ENCODE results near the gene HOXC4. TPM values are rescaled to one million over a fixed set of nuclear protein-coding genes. Genes with fewer than 3 reads are reported as not detected.

Gene HOXC4
- total and polyA plus RNA-seq, 2 of the 8 experiments (the other 6 are each of a cell fraction or from before 2014, with no cell fraction given) = not detected

DNA sequence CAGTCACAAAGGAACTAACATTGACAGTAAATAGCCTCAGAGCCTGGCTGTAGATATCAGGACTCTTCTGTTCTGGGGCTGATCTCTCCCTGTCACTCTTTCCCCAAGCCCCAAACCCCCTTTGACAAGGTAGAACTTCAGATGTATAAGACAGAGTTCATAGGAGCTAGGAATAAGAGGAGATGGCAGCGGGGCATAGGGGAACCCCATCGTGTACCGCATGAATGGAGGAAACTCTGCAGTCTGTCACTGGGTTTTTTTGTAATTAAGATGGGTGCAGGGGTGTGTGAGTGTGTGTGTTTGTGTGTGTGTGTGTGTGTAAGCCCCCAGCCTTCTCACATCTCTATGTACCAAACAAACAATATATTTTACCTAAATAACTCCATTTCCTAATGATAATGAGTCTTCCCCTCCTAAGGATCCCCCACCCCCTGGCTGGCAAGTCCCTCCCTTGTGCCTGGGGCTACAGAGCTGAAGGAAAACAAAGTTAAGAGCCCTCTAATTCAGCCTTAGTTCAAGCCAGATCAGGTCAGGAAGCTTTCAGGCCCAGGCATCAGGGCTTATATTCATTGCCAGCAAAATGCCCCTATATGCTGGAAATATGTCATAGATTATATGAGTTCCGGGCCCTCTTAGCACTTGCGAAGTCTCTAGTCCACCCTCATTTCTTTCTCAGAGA is 9.1 kb upstream of the HOXC4 start:
- H3K79me2 ChIP-seq (ENCODE audit: control insufficient read depth in 1 of 2, insufficient read depth in 2 of 2, low read length in 2 of 2) = no peaks in the 10 kb centered on the region
- H2BK15ac ChIP-seq (ENCODE audit: low read length) = no peak overlapping the region
- no peak overlapping the region for H3K14ac ChIP-seq (ENCODE audit: insufficient read length)
- H2AK5ac ChIP-seq (ENCODE audit: low read depth, low read length) = no peak overlapping the region
- no peak overlapping the region for H4K91ac ChIP-seq (replicated peaks; ENCODE audit: insufficient read length, low read length)
- no peak overlapping the region for H3K56ac ChIP-seq (replicated peaks; ENCODE audit: insufficient read length, low read depth, low read length)
- H3K23ac ChIP-seq (ENCODE audit: insufficient read length) = no peak overlapping the region
- H3K36me3 ChIP-seq (ENCODE audit: control insufficient read depth in 2 of 4, insufficient read depth in 4 of 4, low read length in 3 of 4) = peaks cover 0 to 9% (median 0%) of the 10 kb centered on the region in 4 experiments; a peak in 1 of 8 replicates
- no peak overlapping the region for H2BK5ac ChIP-seq (ENCODE audit: low read depth, low read length)
- ChIA-PET POLR2A (ENCODE audit: partially characterized antibody) (no interaction called here), CTCF (ENCODE audit: partially characterized antibody) (interaction anchor here (0.7 to 20.0 kb wide), 6 partner anchors 9 to 163 kb away, joined by 3 to 339 read pairs (median 5); partner anchors contain the start of gene SMUG1)
- no peak overlapping the region for H3K9ac ChIP-seq (replicated peaks in 1 of 4; ENCODE audit: extremely low read depth in 1 of 4, low read depth in 3 of 4, low read length in 3 of 4)
- H4K8ac ChIP-seq (ENCODE audit: extremely low read depth, insufficient read depth, low read length) = no peak overlapping the region
- H3K9me3 ChIP-seq (ENCODE audit: insufficient read depth in 2 of 2, low read depth in 1 of 2, low read length in 1 of 2) = no peaks in the 10 kb centered on the region; a peak in 2 of 4 replicates
- no peak overlapping the region for H3K18ac ChIP-seq (ENCODE audit: extremely low read depth, low read length)
- peaks cover 0 to 4% (median 3%) of the 10 kb centered on the region in 4 experiments; a peak in 5 of 7 replicates for H3K4me1 ChIP-seq (replicated peaks in 1 of 4; ENCODE audit: control insufficient read depth in 3 of 4, insufficient read depth in 4 of 4, low read length in 3 of 4)
- H2AFZ ChIP-seq (ENCODE audit: low read length) = no peak overlapping the region
- H3K23me2 ChIP-seq (ENCODE audit: low read depth, low read length) = no peaks in the 10 kb centered on the region; the same call in 1 of the 2 replicates
- DNase-seq (ENCODE audit: low read depth in 1 of 2, low spot score in 2 of 2) = no peak
- H3K27ac ChIP-seq (ENCODE audit: low read depth, low read length) = no peak overlapping the region
- H3K4me2 ChIP-seq (ENCODE audit: insufficient read depth in 1 of 2, low read depth in 2 of 2, low read length in 2 of 2) = no peak overlapping the region
- no peak overlapping the region for H2BK12ac ChIP-seq (ENCODE audit: low read depth, low read length)
- H2BK120ac ChIP-seq (replicated peaks; ENCODE audit: low read depth, low read length) = no peak overlapping the region
- FAIRE-seq = no peak
- 49% methylated on average over 5 of the region's 5 CpGs; no CpG with 5 or more reads in 1 of the 2 experiments for WGBS, 2 experiments (ENCODE audit: extremely low coverage in 1 of 2, insufficient coverage in 1 of 2, insufficient read length in 1 of 2, insufficient replicate concordance in 2 of 2, low coverage in 1 of 2, low lambda C conversion rate in 2 of 2, missing lambda C conversion rate in 1 of 2)
- H3K4me3 ChIP-seq (ENCODE audit: extremely low read depth in 1 of 4, insufficient read depth in 2 of 4, low read depth in 3 of 4, low read length in 4 of 4) = no peak overlapping the region
- H4K5ac ChIP-seq (ENCODE audit: insufficient read length, low read depth, low read length) = no peak overlapping the region
- peaks cover 95 to 100% (median 99%) of the 10 kb centered on the region in 4 experiments for H3K27me3 ChIP-seq (replicated peaks in 1 of 4; ENCODE audit: control insufficient read depth in 3 of 4, extremely low read depth in 1 of 4, insufficient read depth in 3 of 4, low read length in 3 of 4)
- no peaks in the 10 kb centered on the region for H3K79me1 ChIP-seq (ENCODE audit: low read depth, low read length)
- H3K4ac ChIP-seq (replicated peaks; ENCODE audit: insufficient read length, low read depth, low read length) = no peak overlapping the region
- no peak overlapping the region for H2BK20ac ChIP-seq (ENCODE audit: low read length)
- peaks cover 10 to 11% of the 10 kb centered on the region in 2 experiments for H4K20me1 ChIP-seq (replicated peaks in 1 of 2; ENCODE audit: control insufficient read depth in 1 of 2, insufficient read depth in 2 of 2, low read length in 2 of 2)
- TF ChIP-seq EZH2 (IDR thresholded peaks at IDR 0.05; ENCODE audit: low read depth, low read length, severe bottlenecking) (peak; percentile 19), NRF1 (IDR thresholded peaks at IDR 0.05; ENCODE audit: low read depth, low read length) (no peak), SUZ12 (IDR thresholded peaks at IDR 0.05; ENCODE audit: low read length) (0 out of 2 replicates have a peak, but pooled peaks have one; percentile 2), JUN (IDR thresholded peaks at IDR 0.05; ENCODE audit: low read depth, low read length) (no peak), RXRA (IDR thresholded peaks at IDR 0.05; ENCODE audit: insufficient read depth, low read depth, low read length) (no peak), NANOG (IDR thresholded peaks at IDR 0.05; ENCODE audit: insufficient read depth, low read depth, low read length, poor library complexity, severe bottlenecking) (no peak), MAFK (IDR thresholded peaks at IDR 0.05; ENCODE audit: low read depth, low read length) (no peak), RNF2 (IDR thresholded peaks at IDR 0.05; ENCODE audit: borderline replicate concordance, low read depth, low read length, missing control alignments, poor library complexity, severe bottlenecking) (peak; percentile 65), CBX8 (IDR thresholded peaks at IDR 0.05; ENCODE audit: borderline replicate concordance, low read depth, low read length) (no peak)
- TF ChIP-seq, protein P1, sequence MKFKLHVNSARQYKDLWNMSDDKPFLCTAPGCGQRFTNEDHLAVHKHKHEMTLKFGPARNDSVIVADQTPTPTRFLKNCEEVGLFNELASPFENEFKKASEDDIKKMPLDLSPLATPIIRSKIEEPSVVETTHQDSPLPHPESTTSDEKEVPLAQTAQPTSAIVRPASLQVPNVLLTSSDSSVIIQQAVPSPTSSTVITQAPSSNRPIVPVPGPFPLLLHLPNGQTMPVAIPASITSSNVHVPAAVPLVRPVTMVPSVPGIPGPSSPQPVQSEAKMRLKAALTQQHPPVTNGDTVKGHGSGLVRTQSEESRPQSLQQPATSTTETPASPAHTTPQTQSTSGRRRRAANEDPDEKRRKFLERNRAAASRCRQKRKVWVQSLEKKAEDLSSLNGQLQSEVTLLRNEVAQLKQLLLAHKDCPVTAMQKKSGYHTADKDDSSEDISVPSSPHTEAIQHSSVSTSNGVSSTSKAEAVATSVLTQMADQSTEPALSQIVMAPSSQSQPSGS (IDR thresholded peaks at IDR 0.05; ENCODE audit: low read length) = no peak

Data from H1 (cell line).